Loucy (cell line): ENCODE measurements around the gene MOV10L1.
"Not testable (repeated sequence)": the region's sequence is repeated elsewhere in the genome, so short reads cannot be mapped to it uniquely, and the experiment has no call there.

Experiments
- CTCF ChIP-seq: fragments of 200-600 bp; sonication (generic); conservative IDR thresholded peaks from 2 replicates; pipeline ENCODE4 v1.5.1; 2014; ENCODE audit warnings: mild to moderate bottlenecking, antibody characterized with exemption, low read length
- EZH2phosphoT487 ChIP-seq: fragments of 200-600 bp; IDR thresholded peaks from 2 replicates; pipeline ENCODE4 v1.6.1; 2018; ENCODE audit warnings: antibody characterized with exemption, mild to moderate bottlenecking, moderate library complexity, borderline replicate concordance

DNA sequence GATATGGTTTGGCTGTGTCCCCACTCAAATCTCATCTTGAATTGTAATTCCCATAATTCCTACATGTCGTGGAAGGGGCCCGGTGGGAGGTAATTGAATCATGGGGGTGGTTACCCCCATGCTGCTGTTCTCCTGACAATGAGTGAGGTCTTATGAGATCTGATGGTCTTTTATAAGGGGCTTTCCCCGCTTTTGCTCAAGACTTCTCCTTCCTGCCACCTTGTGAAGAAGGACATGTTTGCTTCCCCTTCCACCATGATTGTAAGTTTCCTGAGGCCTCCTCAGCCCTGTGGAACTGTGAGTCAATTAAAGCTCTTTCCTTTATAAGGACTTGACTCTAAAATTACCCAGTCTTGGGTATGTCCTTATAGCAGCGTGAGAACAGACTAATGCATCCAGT, 2.8 kb upstream of the MOV10L1 start:
- TF ChIP-seq CTCF, EZH2phosphoT487: not testable (repeated sequence)
